ENCODE measurements around the gene PUM1. TPM values are rescaled to one million over a fixed set of nuclear protein-coding genes. Genes with fewer than 3 reads are reported as not detected.
"Not testable (repeated sequence)": the region's sequence is repeated elsewhere in the genome, so short reads cannot be mapped to it uniquely, and the experiment has no call there.

Gene PUM1
- total and polyA plus RNA-seq, 2 of the 8 experiments (the other 6 are each of a cell fraction or from before 2014, with no cell fraction given) = 122 to 177 TPM

GRCh38 chr1:30935758-30936157, 129.8 kb downstream of the PUM1 start:
- H3K9ac ChIP-seq (replicated peaks in 1 of 4; ENCODE audit: extremely low read depth in 1 of 4, low read depth in 3 of 4, low read length in 3 of 4); H3K27ac ChIP-seq (ENCODE audit: low read depth, low read length); H3K18ac ChIP-seq (ENCODE audit: extremely low read depth, low read length); H2BK5ac ChIP-seq (ENCODE audit: low read depth, low read length); FAIRE-seq; H2BK12ac ChIP-seq (ENCODE audit: low read depth, low read length); DNase-seq (ENCODE audit: low read depth in 1 of 2, low spot score in 2 of 2); H4K8ac ChIP-seq (ENCODE audit: extremely low read depth, insufficient read depth, low read length); H3K4me1 ChIP-seq (replicated peaks in 1 of 4; ENCODE audit: control insufficient read depth in 3 of 4, insufficient read depth in 4 of 4, low read length in 3 of 4); POLR2A ChIA-PET (ENCODE audit: partially characterized antibody); H2BK20ac ChIP-seq (ENCODE audit: low read length); H4K20me1 ChIP-seq (replicated peaks in 1 of 2; ENCODE audit: control insufficient read depth in 1 of 2, insufficient read depth in 2 of 2, low read length in 2 of 2); H3K27me3 ChIP-seq (replicated peaks in 1 of 4; ENCODE audit: control insufficient read depth in 3 of 4, extremely low read depth in 1 of 4, insufficient read depth in 3 of 4, low read length in 3 of 4); H3K79me2 ChIP-seq (ENCODE audit: control insufficient read depth in 1 of 2, insufficient read depth in 2 of 2, low read length in 2 of 2); H3K79me1 ChIP-seq (ENCODE audit: low read depth, low read length); H4K5ac ChIP-seq (ENCODE audit: insufficient read length, low read depth, low read length); H2AFZ ChIP-seq (ENCODE audit: low read length); H2BK15ac ChIP-seq (ENCODE audit: low read length); H3K9me3 ChIP-seq (ENCODE audit: insufficient read depth in 2 of 2, low read depth in 1 of 2, low read length in 1 of 2); H3K14ac ChIP-seq (ENCODE audit: insufficient read length); H3K23ac ChIP-seq (ENCODE audit: insufficient read length); H3K23me2 ChIP-seq (ENCODE audit: low read depth, low read length); H4K91ac ChIP-seq (replicated peaks; ENCODE audit: insufficient read length, low read length); H3K4me2 ChIP-seq (ENCODE audit: insufficient read depth in 1 of 2, low read depth in 2 of 2, low read length in 2 of 2); H3K4me3 ChIP-seq (ENCODE audit: extremely low read depth in 1 of 4, insufficient read depth in 2 of 4, low read depth in 3 of 4, low read length in 4 of 4); H2BK120ac ChIP-seq (replicated peaks; ENCODE audit: low read depth, low read length); H2AK5ac ChIP-seq (ENCODE audit: low read depth, low read length); H3K56ac ChIP-seq (replicated peaks; ENCODE audit: insufficient read length, low read depth, low read length); H3K4ac ChIP-seq (replicated peaks; ENCODE audit: insufficient read length, low read depth, low read length): not testable (repeated sequence)
- H3K36me3 ChIP-seq (ENCODE audit: control insufficient read depth in 2 of 4, insufficient read depth in 4 of 4, low read length in 3 of 4) = peaks cover 13 to 74% (median 49%) of the 10 kb centered on the region in 4 experiments; a peak in 7 of 8 replicates
- no CpG with 5 or more reads among the region's 4 CpGs for WGBS, 2 experiments (ENCODE audit: extremely low coverage in 1 of 2, insufficient coverage in 1 of 2, insufficient read length in 1 of 2, insufficient replicate concordance in 2 of 2, low coverage in 1 of 2, low lambda C conversion rate in 2 of 2, missing lambda C conversion rate in 1 of 2)
- CTCF ChIA-PET (ENCODE audit: partially characterized antibody) = interaction anchor here (0.7 kb wide), 1 partner anchor 22 kb away, joined by 3 read pairs; no protein-coding TSS in a partner anchor

All from H1 (cell line).